CD4-positive, alpha-beta T cell (primary cell): ENCODE measurements around the gene CYBA. TPM values are rescaled to one million over a fixed set of nuclear protein-coding genes. Genes with fewer than 3 reads are reported as not detected.

Experiments used
- ATAC-seq: fragments of 200-7000 bp; cut with Tn5 transposase; one replicate; pipeline ENCODE4 v1.10.0; 2022; ENCODE audit warnings: mild to moderate bottlenecking; ENCODE audit not compliant: poor library complexity
- CTCF ChIA-PET: fragments of 350-600 bp; sonication (Branson Sonifier 250); formaldehyde crosslinking; loops from one replicate; lab custom pipeline; 2021; ENCODE audit warnings: antibody characterized with exemption, inconsistent platforms; lab: Charles Lee
- POLR2A ChIA-PET: fragments of 350-600 bp; sonication (Branson Sonifier 250); formaldehyde crosslinking; loops from one replicate; lab custom pipeline; 2021; ENCODE audit warnings: antibody characterized with exemption, inconsistent platforms; lab: Charles Lee
- DNase-seq, 14 experiments: peaks; one replicate each; pipeline ENCODE4 v3.0.0-alpha.2; 2013 to 2020; ENCODE audit warnings: mixed read lengths in 2 of 14
- H3K27ac ChIP-seq, 2 donors: one replicate each; pipeline versions ENCODE4 v1.5.1 to v1.7.0; 2013; ENCODE audit warnings: low read length in 2 of 2, low read depth in 1 of 2, mild to moderate bottlenecking in 1 of 2
- H3K27me3 ChIP-seq, 2 experiments: 1 replicate in 1 of 2; 2 replicates in 1 of 2; pipeline versions ENCODE4 v1.6.1 to v1.7.0; 2013; ENCODE audit warnings: low read length in 2 of 2, control low read depth in 1 of 2, mild to moderate bottlenecking in 1 of 2, moderate library complexity in 1 of 2; ENCODE audit not compliant: insufficient read depth in 2 of 2, control insufficient read depth in 1 of 2
- H3K36me3 ChIP-seq: one replicate; pipeline ENCODE4 v1.6.1; 2013; ENCODE audit warnings: low read length, control low read depth; ENCODE audit not compliant: insufficient read depth
- H3K4me1 ChIP-seq: one replicate; pipeline ENCODE4 v1.6.1; 2013; ENCODE audit warnings: low read length, control low read depth; ENCODE audit not compliant: insufficient read depth
- H3K4me3 ChIP-seq: one replicate; pipeline ENCODE4 v1.5.1; 2013; ENCODE audit warnings: mild to moderate bottlenecking, low read length, moderate library complexity
- H3K9me3 ChIP-seq, 2 experiments: 1 replicate in 1 of 2; 2 replicates in 1 of 2; pipeline versions ENCODE4 v1.6.1 to v1.7.0; 2013; ENCODE audit warnings: low read length in 2 of 2, mild to moderate bottlenecking in 2 of 2, control low read depth in 1 of 2, moderate library complexity in 1 of 2; ENCODE audit not compliant: control insufficient read depth in 1 of 2, insufficient read depth in 1 of 2
- H3K27ac Mint-ChIP-seq: one replicate; pipeline ENCODE4 v1.8.0; 2020; ENCODE audit warnings: mixed read lengths
- H3K27me3 Mint-ChIP-seq: one replicate; pipeline ENCODE4 v1.8.0; 2021; ENCODE audit warnings: mixed read lengths
- H3K36me3 Mint-ChIP-seq: one replicate; pipeline ENCODE4 v1.8.0; 2021; ENCODE audit warnings: low read depth, mixed read lengths
- H3K4me1 Mint-ChIP-seq: one replicate; pipeline ENCODE4 v1.8.0; 2021; ENCODE audit warnings: low read depth, mixed read lengths
- H3K4me3 Mint-ChIP-seq: one replicate; pipeline ENCODE4 v1.8.0; 2020; ENCODE audit warnings: mild to moderate bottlenecking, mixed read lengths
- H3K9me3 Mint-ChIP-seq: one replicate; pipeline ENCODE4 v1.8.0; 2020; ENCODE audit warnings: mixed read lengths
- intact Hi-C, 2 experiments: fragments of 100-400 bp; cut with DNase I in 1 of 2; cut with micrococcal nuclease in 1 of 2; formaldehyde crosslinking; loops; one replicate each; pipeline versions ENCODE4 v1.15.1 to v1.9.0; 2023 to 2025; cut with DNase I, micrococcal nuclease
- total RNA-seq, 174 experiments: library from RNA in 2 of 174; stranded (reverse) in 2 of 174; gene quantifications; one replicate each; pipeline ENCODE4 v1.2.3 and lab custom pipeline; 2021 to 2026
- TF ChIP-seq, protein P1 (sequence below): fragments of 200-600 bp; IDR thresholded peaks from one replicate; pipeline ENCODE4 v1.8.0; 2022; ENCODE audit warnings: antibody characterized with exemption, mild to moderate bottlenecking

Gene CYBA
- total RNA-seq, 2 experiments from 2014 or later: 292 to 294 TPM

DNA sequence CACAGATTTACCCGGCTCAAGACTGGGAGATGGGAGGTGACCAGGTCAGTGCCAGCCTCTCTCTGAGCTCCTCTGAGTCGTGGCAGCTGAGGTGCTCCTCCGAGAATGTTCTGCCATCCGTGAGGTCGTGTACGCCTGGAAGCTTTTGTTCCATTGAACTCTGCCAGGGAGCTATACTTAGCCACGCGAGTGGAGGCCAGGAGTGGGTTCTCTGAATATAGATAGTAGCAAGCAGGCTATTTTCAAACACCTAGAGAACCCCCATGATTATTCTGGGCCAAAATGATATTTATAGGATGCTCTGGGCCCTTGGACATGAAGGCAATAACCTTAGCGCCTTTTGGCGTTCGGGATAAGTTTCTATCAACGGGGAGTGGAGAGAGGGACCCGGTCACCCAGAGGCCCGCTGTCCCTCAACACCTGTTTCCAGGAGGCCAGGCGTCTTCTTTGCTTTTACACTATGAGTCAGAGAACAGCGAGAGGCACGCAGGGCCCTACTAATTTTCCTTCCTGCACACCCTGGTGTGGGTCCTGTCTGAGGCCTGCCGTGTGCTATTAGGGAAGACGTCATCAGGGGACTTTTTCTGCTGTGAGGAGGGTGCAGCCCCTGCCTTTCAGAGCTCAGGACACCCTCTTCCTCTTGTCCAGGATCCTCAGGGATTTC lies 23.0 kb upstream of the CYBA start:
- Mint-ChIP-seq H3K27me3 (no peaks in the 10 kb centered on the region), H3K36me3 (peaks cover 19% of the 10 kb centered on the region), H3K4me1 (no peaks in the 10 kb centered on the region), H3K4me3 (no peak overlapping the region), H3K9me3 (no peaks in the 10 kb centered on the region), H3K27ac (no peak overlapping the region)
- CTCF ChIA-PET: interaction anchor here (0.8 kb wide), 1 partner anchor 11 kb away, joined by 3 read pairs; no protein-coding TSS in a partner anchor
- no peak overlapping the region for H3K4me3 ChIP-seq
- ATAC-seq: no peak
- TF ChIP-seq, protein P1, sequence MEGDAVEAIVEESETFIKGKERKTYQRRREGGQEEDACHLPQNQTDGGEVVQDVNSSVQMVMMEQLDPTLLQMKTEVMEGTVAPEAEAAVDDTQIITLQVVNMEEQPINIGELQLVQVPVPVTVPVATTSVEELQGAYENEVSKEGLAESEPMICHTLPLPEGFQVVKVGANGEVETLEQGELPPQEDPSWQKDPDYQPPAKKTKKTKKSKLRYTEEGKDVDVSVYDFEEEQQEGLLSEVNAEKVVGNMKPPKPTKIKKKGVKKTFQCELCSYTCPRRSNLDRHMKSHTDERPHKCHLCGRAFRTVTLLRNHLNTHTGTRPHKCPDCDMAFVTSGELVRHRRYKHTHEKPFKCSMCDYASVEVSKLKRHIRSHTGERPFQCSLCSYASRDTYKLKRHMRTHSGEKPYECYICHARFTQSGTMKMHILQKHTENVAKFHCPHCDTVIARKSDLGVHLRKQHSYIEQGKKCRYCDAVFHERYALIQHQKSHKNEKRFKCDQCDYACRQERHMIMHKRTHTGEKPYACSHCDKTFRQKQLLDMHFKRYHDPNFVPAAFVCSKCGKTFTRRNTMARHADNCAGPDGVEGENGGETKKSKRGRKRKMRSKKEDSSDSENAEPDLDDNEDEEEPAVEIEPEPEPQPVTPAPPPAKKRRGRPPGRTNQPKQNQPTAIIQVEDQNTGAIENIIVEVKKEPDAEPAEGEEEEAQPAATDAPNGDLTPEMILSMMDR: no peak
- POLR2A ChIA-PET: no interaction called here
- no peaks in the 10 kb centered on the region for H3K27me3 ChIP-seq
- H3K27ac ChIP-seq: no peak overlapping the region
- no peak for DNase-seq
- H3K36me3 ChIP-seq: peaks cover 31% of the 10 kb centered on the region
- H3K4me1 ChIP-seq: peaks cover 2% of the 10 kb centered on the region
- no peaks in the 10 kb centered on the region for H3K9me3 ChIP-seq
- intact Hi-C loops: no loop called here

DNA sequence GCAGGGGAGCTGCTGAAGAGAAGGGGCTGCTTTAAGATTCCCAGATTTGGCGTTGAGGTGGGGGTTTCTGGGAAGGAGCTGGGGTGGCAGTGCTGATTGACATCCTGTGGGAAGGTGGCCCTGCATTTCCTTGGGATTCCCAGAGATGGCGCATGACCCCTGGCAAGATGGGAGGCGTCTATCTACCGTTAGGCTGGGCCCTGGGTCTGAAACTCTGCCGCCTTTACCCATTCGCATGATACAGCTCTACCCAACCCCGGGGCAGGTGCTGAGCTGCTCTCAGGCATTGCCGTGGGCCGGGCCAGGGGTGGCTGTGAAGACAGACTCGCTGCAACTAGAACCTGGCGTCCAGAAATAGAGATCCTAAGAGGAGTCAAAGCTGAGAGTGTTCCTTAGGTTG lies 21.9 kb upstream of the CYBA start:
- TF ChIP-seq, protein P1: no peak
- Histone ChIP-seq H3K4me3 (no peak overlapping the region), H3K9me3 (no peaks in the 10 kb centered on the region), H3K27ac (no peak overlapping the region), H3K27me3 (no peaks in the 10 kb centered on the region), H3K36me3 (peaks cover 21% of the 10 kb centered on the region), H3K4me1 (no peaks in the 10 kb centered on the region)
- CTCF ChIA-PET: interaction anchor here (0.8 kb wide), 1 partner anchor 12 kb away, joined by 3 read pairs; no protein-coding TSS in a partner anchor
- no peak for DNase-seq
- Mint-ChIP-seq H3K36me3 (peaks cover 8% of the 10 kb centered on the region), H3K27ac (no peak overlapping the region), H3K4me1 (no peaks in the 10 kb centered on the region), H3K9me3 (no peaks in the 10 kb centered on the region), H3K27me3 (no peaks in the 10 kb centered on the region), H3K4me3 (no peak overlapping the region)
- no peak for ATAC-seq
- intact Hi-C loops: no loop called here
- POLR2A ChIA-PET: interaction anchor here (0.6 to 1.2 kb wide), 3 partner anchors 9 to 12 kb away, joined by 3 to 4 read pairs (median 3); no protein-coding TSS in a partner anchor

DNA sequence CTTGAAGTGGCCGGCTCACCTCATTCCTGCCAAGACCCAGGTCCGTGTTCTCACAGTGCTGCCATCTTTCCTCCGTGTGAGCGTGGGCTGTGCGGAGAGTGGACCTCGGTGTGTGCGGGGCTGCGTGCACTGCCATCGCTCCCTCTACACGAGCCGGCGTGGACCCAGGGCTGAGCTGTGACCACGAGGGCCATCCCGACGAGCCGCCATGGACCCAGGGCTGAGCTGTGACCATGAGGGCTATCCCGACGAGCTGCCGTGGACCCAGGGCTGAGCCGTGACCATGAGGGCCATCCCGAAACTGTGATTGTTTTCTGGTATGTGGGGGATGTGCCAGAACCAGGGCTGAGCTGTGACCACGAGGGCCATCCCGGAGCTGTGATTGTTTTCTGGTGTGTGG lies 21.0 kb upstream of the CYBA start:
- no peak for DNase-seq
- no peak overlapping the region for H3K27ac ChIP-seq
- CTCF ChIA-PET: no interaction called here
- no peak overlapping the region for H3K4me3 Mint-ChIP-seq
- H3K9me3 Mint-ChIP-seq: no peaks in the 10 kb centered on the region
- H3K4me1 Mint-ChIP-seq: no peaks in the 10 kb centered on the region
- H3K27me3 Mint-ChIP-seq: no peaks in the 10 kb centered on the region
- POLR2A ChIA-PET: no interaction called here
- TF ChIP-seq, protein P1: no peak
- H3K9me3 ChIP-seq: no peaks in the 10 kb centered on the region
- intact Hi-C loops: no loop called here
- peaks cover 11% of the 10 kb centered on the region for H3K36me3 ChIP-seq
- no peak overlapping the region for H3K27ac Mint-ChIP-seq
- no peak for ATAC-seq
- H3K4me3 ChIP-seq: no peak overlapping the region
- peaks cover 5% of the 10 kb centered on the region for H3K36me3 Mint-ChIP-seq
- H3K4me1 ChIP-seq: no peaks in the 10 kb centered on the region
- H3K27me3 ChIP-seq: no peaks in the 10 kb centered on the region
